HEK293T (cell line): Measurements from ENCODE around the gene SH3RF1.

ENCODE experiments used
- CTCF ChIA-PET: fragments of 350-600 bp; formaldehyde crosslinking; extraction: SDS; loops from one replicate; lab custom pipeline; 2021; ENCODE audit warnings: antibody characterized with exemption, inconsistent platforms; lab: Yijun Ruan, JAX
- POLR2A ChIA-PET: fragments of 350-600 bp; formaldehyde crosslinking; extraction: SDS; loops from one replicate; lab custom pipeline; 2020; ENCODE audit warnings: antibody characterized with exemption, inconsistent platforms; lab: Yijun Ruan, JAX
- DNase-seq: peaks from one replicate; pipeline ENCODE4 v3.0.0; 2012; ENCODE audit warnings: mixed read lengths; ENCODE audit errors: extremely low spot score
- ARNT ChIP-seq: fragments of 450-650 bp; IDR thresholded peaks from 2 replicates; pipeline ENCODE4 v1.6.1; 2017; ENCODE audit warnings: mild to moderate bottlenecking
- BHLHE40 ChIP-seq: fragments of 450-650 bp; IDR thresholded peaks from 2 replicates; pipeline ENCODE4 v1.6.1; 2016; ENCODE audit warnings: mild to moderate bottlenecking, moderate library complexity, borderline replicate concordance
- CTBP1 ChIP-seq: fragments of 450-650 bp; IDR thresholded peaks from 2 replicates; pipeline ENCODE4 v1.6.1; 2016; ENCODE audit warnings: borderline replicate concordance
- ELF4 ChIP-seq: fragments of 450-650 bp; IDR thresholded peaks from 2 replicates; pipeline ENCODE4 v1.6.1; 2017; ENCODE audit warnings: antibody characterized with exemption
- FOXA1 ChIP-seq: fragments of 450-650 bp; IDR thresholded peaks from 2 replicates; pipeline ENCODE4 v1.6.1; 2016; ENCODE audit warnings: mild to moderate bottlenecking
- FOXK2 ChIP-seq: fragments of 450-650 bp; IDR thresholded peaks from 2 replicates; pipeline ENCODE4 v1.6.1; 2016; ENCODE audit warnings: mild to moderate bottlenecking
- FOXM1 ChIP-seq: fragments of 450-650 bp; IDR thresholded peaks from 2 replicates; pipeline ENCODE4 v1.6.1; 2017; ENCODE audit warnings: mild to moderate bottlenecking, borderline replicate concordance
- HDGF ChIP-seq: fragments of 450-650 bp; IDR thresholded peaks from 2 replicates; pipeline ENCODE4 v1.6.1; 2017; ENCODE audit warnings: antibody characterized with exemption, borderline replicate concordance
- L3MBTL2 ChIP-seq: fragments of 450-650 bp; conservative IDR thresholded peaks from 2 replicates; pipeline ENCODE4 v1.6.1; 2016; ENCODE audit warnings: mild to moderate bottlenecking
- LEF1 ChIP-seq: fragments of 450-650 bp; IDR thresholded peaks from 2 replicates; pipeline ENCODE4 v1.6.1; 2017; ENCODE audit warnings: mild to moderate bottlenecking, borderline replicate concordance
- NFRKB ChIP-seq: fragments of 450-650 bp; IDR thresholded peaks from 2 replicates; pipeline ENCODE4 v1.6.1; 2016; ENCODE audit warnings: mild to moderate bottlenecking, moderate library complexity
- PKNOX1 ChIP-seq: fragments of 450-650 bp; IDR thresholded peaks from 2 replicates; pipeline ENCODE4 v1.6.1; 2016
- SP1 ChIP-seq: fragments of 450-650 bp; IDR thresholded peaks from 2 replicates; pipeline ENCODE4 v1.6.1; 2017
- SUZ12 ChIP-seq: fragments of 450-650 bp; IDR thresholded peaks from 2 replicates; pipeline ENCODE4 v1.6.1; 2016; ENCODE audit warnings: mild to moderate bottlenecking
- TARDBP ChIP-seq: fragments of 450-650 bp; IDR thresholded peaks from 2 replicates; pipeline ENCODE4 v1.6.1; 2016
- ZNF384 ChIP-seq: fragments of 450-650 bp; IDR thresholded peaks from 2 replicates; pipeline ENCODE4 v1.6.1; 2016

The SH3RF1 gene

GRCh38 chr4:169243825-169244609 is 26.7 kb downstream of the SH3RF1 start:
- CTCF ChIA-PET = interaction anchor here (1.4 kb wide), 1 partner anchor 9 kb away, joined by 3 read pairs; no protein-coding TSS in a partner anchor
- TF ChIP-seq FOXA1 = no peak
- no peak for DNase-seq
- POLR2A ChIA-PET = interaction anchor here (0.6 kb wide), 1 partner anchor 234 kb away, joined by 4 read pairs; the partner anchor contains the start of gene CBR4

- CTCF ChIA-PET = no interaction called here
- POLR2A ChIA-PET = no interaction called here
Measured at GRCh38 chr4:169241464-169241863, 29.3 kb downstream of the SH3RF1 start.

GRCh38 chr4:169239221-169239905 is 31.4 kb downstream of the SH3RF1 start:
- DNase-seq = no peak
- POLR2A ChIA-PET = no interaction called here
- CTCF ChIA-PET = no interaction called here
- no peak for TF ChIP-seq FOXA1
- no peak for TF ChIP-seq SUZ12
- no peak for TF ChIP-seq PKNOX1
- no peak for TF ChIP-seq ELF4
- TF ChIP-seq NFRKB = no peak

More at GRCh38 chr4:169241464-169241863, 29.3 kb downstream of the SH3RF1 start:
- no peak for DNase-seq
- no peak for TF ChIP-seq L3MBTL2
- no peak for TF ChIP-seq FOXM1
- TF ChIP-seq TARDBP = no peak
- no peak for TF ChIP-seq HDGF
- no peak for TF ChIP-seq NFRKB
- TF ChIP-seq CTBP1 = no peak
- TF ChIP-seq PKNOX1 = no peak
- no peak for TF ChIP-seq SP1
- no peak for TF ChIP-seq LEF1
- no peak for TF ChIP-seq ZNF384

- no peak for DNase-seq
Measured at GRCh38 chr4:169238445-169238844, 32.3 kb downstream of the SH3RF1 start.

GRCh38 chr4:169236873-169237626 is 33.7 kb downstream of the SH3RF1 start:
- CTCF ChIA-PET = interaction anchor here (1.2 kb wide), 1 partner anchor 8 kb away, joined by 3 read pairs; no protein-coding TSS in a partner anchor
- TF ChIP-seq SP1 (no peak), BHLHE40 (no peak), PKNOX1 (no peak), HDGF (no peak), FOXM1 (no peak), TARDBP (no peak), ZNF384 (no peak), FOXA1 (no peak), LEF1 (no peak), CTBP1 (no peak), ELF4 (no peak), FOXK2 (no peak), NFRKB (no peak), L3MBTL2 (no peak), SUZ12 (no peak), ARNT (no peak)
- POLR2A ChIA-PET = no interaction called here

More at GRCh38 chr4:169238445-169238844, 32.3 kb downstream of the SH3RF1 start:
- ChIA-PET CTCF (interaction anchor here (1.2 kb wide), 1 partner anchor 10 kb away, joined by 3 read pairs; no protein-coding TSS in a partner anchor), POLR2A (interaction anchor here (0.8 kb wide), 1 partner anchor 228 kb away, joined by 6 read pairs; the partner anchor contains the start of gene CBR4)
- TF ChIP-seq HDGF = no peak
- no peak for TF ChIP-seq TARDBP
- no peak for TF ChIP-seq NFRKB
- no peak for TF ChIP-seq FOXM1
- no peak for TF ChIP-seq FOXA1
- TF ChIP-seq L3MBTL2 = no peak
- no peak for TF ChIP-seq PKNOX1
- no peak for TF ChIP-seq FOXK2
- TF ChIP-seq BHLHE40 = no peak
- no peak for TF ChIP-seq ELF4
- TF ChIP-seq ZNF384 = no peak

More at GRCh38 chr4:169236873-169237626, 33.7 kb downstream of the SH3RF1 start:
- DNase-seq = no peak
